Body of pancreas (tissue), 4 donors: ENCODE data around the gene CCDC83. TPM values are rescaled to one million over a fixed set of nuclear protein-coding genes. Genes with fewer than 3 reads are reported as not detected.

Experiments used
- ATAC-seq: fragments of 150-250 bp; one replicate; pipeline ENCODE4 v1.9.1; 2016
- DNase-seq, 4 donors: peaks; one replicate each; pipeline ENCODE4 v3.0.0-alpha.2; 2019
- H3K27ac ChIP-seq, 4 donors: fragments of 200-600 bp; sonication (generic); 1 replicate in 3 of 4; 2 replicates in 1 of 4; pipeline versions ENCODE4 v1.5.1 to v1.6.1; 2016 to 2019; ENCODE audit warnings: mild to moderate bottlenecking in 1 of 4, mixed read lengths in 1 of 4, moderate library complexity in 1 of 4
- H3K27me3 ChIP-seq, 2 donors: fragments of 200-600 bp; sonication (generic); one replicate each; pipeline ENCODE4 v1.6.0; 2016; ENCODE audit warnings: mild to moderate bottlenecking in 1 of 2
- H3K36me3 ChIP-seq, 2 donors: fragments of 200-600 bp; sonication (generic); replicated peaks in 1 of 2; 2 replicates each; pipeline ENCODE4 v1.5.1; 2016; ENCODE audit warnings: low read depth in 2 of 2; ENCODE audit not compliant: insufficient read depth in 1 of 2
- H3K4me1 ChIP-seq: fragments of 200-600 bp; sonication (generic); one replicate; pipeline ENCODE4 v1.6.0; 2016
- H3K4me3 ChIP-seq, 2 donors: fragments of 200-600 bp; sonication (generic); 1 replicate in 1 of 2; 2 replicates in 1 of 2; pipeline ENCODE4 v1.5.1; 2016 to 2019
- H3K9me3 ChIP-seq, 3 donors: fragments of 200-600 bp; sonication (generic); 1 replicate in 2 of 3; 2 replicates in 1 of 3; pipeline ENCODE4 v1.5.1; 2016
- CTCF ChIP-seq, 7 experiments: fragments of 450-650 bp in 4 of 7; fragments of 200-600 bp in 3 of 7; sonication (generic) in 3 of 7; IDR thresholded peaks; one replicate each; pipeline ENCODE4 v1.5.1; 2016 to 2019; ENCODE audit warnings: antibody characterized with exemption in 7 of 7
- POLR2A ChIP-seq, 3 donors: fragments of 450-650 bp; IDR thresholded peaks; one replicate each; pipeline ENCODE4 v1.6.1; 2016; ENCODE audit warnings: antibody characterized with exemption in 3 of 3, mild to moderate bottlenecking in 2 of 3
- WGBS, 2 donors: methylation state at CpG; one replicate each; pipeline ENCODE4 v1.1.5; 2017; 5-methylcytosine and 5-hydroxymethylcytosine counted together
- intact Hi-C: fragments of 100-400 bp; cut with DNase I; formaldehyde crosslinking; loops from one replicate; pipeline ENCODE4 v1.15.1; 2023
- total RNA-seq, 2 donors: library from RNA; depleted of rRNA; stranded (reverse); fragments of >200 nt; gene quantifications; one replicate each; pipeline ENCODE4 v1.1.0, GENCODE V29; 2016

The CCDC83 gene
- total RNA-seq, 2 donors from 2014 or later: not detected

- TF ChIP-seq POLR2A (IDR thresholded peaks at IDR 0.05) (no peak), CTCF (IDR thresholded peaks at IDR 0.05) (no peak)
- H3K27ac ChIP-seq: no peak overlapping the region
- DNase-seq (no peak), ATAC-seq (no peak)
- no peak overlapping the region for H3K4me3 ChIP-seq
- H3K4me1 ChIP-seq: no peaks in the 10 kb centered on the region
- no peaks in the 10 kb centered on the region for H3K9me3 ChIP-seq
- WGBS, 2 donors: 38 to 44% methylated on average over 1 of the region's 1 CpG
- intact Hi-C loops: no loop called here
- H3K27me3 ChIP-seq: no peaks in the 10 kb centered on the region
- H3K36me3 ChIP-seq: no peaks in the 10 kb centered on the region
These were observed 20.3 kb downstream of the CCDC83 start for GRCh38 chr11:85875505-85875904.

- Histone ChIP-seq H3K36me3 (no peaks in the 10 kb centered on the region), H3K4me1 (no peaks in the 10 kb centered on the region), H3K27ac (no peak overlapping the region), H3K9me3 (no peaks in the 10 kb centered on the region), H3K27me3 (no peaks in the 10 kb centered on the region), H3K4me3 (no peak overlapping the region)
- DNase-seq: no peak
- 73% methylated on average over 4 of the region's 4 CpGs for WGBS, 2 donors
- intact Hi-C loops: no loop called here
- TF ChIP-seq POLR2A (IDR thresholded peaks at IDR 0.05): no peak
- no peak for TF ChIP-seq CTCF (IDR thresholded peaks at IDR 0.05)
- no peak for ATAC-seq
These were observed 29.4 kb downstream of the CCDC83 start for GRCh38 chr11:85884581-85885021.

GRCh38 chr11:85886089-85887056 lies 31.2 kb downstream of the CCDC83 start:
- no peak for DNase-seq
- no peaks in the 10 kb centered on the region for H3K4me1 ChIP-seq

GRCh38 chr11:85889108-85889507 lies 33.9 kb downstream of the CCDC83 start:
- TF ChIP-seq CTCF (IDR thresholded peaks at IDR 0.05) (no peak), POLR2A (IDR thresholded peaks at IDR 0.05) (no peak)
- Histone ChIP-seq H3K36me3 (no peaks in the 10 kb centered on the region), H3K27ac (no peak overlapping the region), H3K4me1 (no peaks in the 10 kb centered on the region), H3K9me3 (no peaks in the 10 kb centered on the region), H3K27me3 (no peaks in the 10 kb centered on the region), H3K4me3 (no peak overlapping the region)
- ATAC-seq: no peak
- intact Hi-C loops: no loop called here
- no peak for DNase-seq
- 71 to 86% methylated on average over 5 of the region's 5 CpGs for WGBS, 2 donors

More at GRCh38 chr11:85886089-85887056, 31.2 kb downstream of the CCDC83 start:
- TF ChIP-seq CTCF (IDR thresholded peaks at IDR 0.05): no peak
- no peak for TF ChIP-seq POLR2A (IDR thresholded peaks at IDR 0.05)
- 69 to 74% methylated on average over 7 of the region's 7 CpGs for WGBS, 2 donors
- no peak for ATAC-seq
- no peaks in the 10 kb centered on the region for H3K9me3 ChIP-seq
- H3K36me3 ChIP-seq: no peaks in the 10 kb centered on the region
- no peak overlapping the region for H3K27ac ChIP-seq
- no peaks in the 10 kb centered on the region for H3K27me3 ChIP-seq
- no peak overlapping the region for H3K4me3 ChIP-seq
- intact Hi-C loops: no loop called here
